Astrocyte (in vitro differentiated cells and primary cell): ENCODE data around the gene TEX2. TPM values are rescaled to one million over a fixed set of nuclear protein-coding genes. Genes with fewer than 3 reads are reported as not detected.

Source experiments
- DNase-seq: peaks from one replicate; pipeline ENCODE4 v3.0.0-alpha.2; 2010; ENCODE audit warnings: low read depth
- FAIRE-seq: peaks from 2 replicates; lab custom pipeline; 2011; peaks lifted over from hg19 to GRCh38; lab: Jason Lieb, UNC
- H2AFZ ChIP-seq: 2 replicates; pipeline ENCODE4 v1.6.0; 2012; ENCODE audit warnings: low read depth, low read length, inconsistent platforms
- H3K27ac ChIP-seq: 2 replicates; pipeline ENCODE4 v1.5.1; 2011; ENCODE audit warnings: low read depth, low read length, inconsistent platforms
- H3K27me3 ChIP-seq: 2 replicates; pipeline ENCODE4 v1.6.0; 2011; ENCODE audit warnings: low read length, inconsistent platforms; ENCODE audit not compliant: insufficient read depth
- H3K36me3 ChIP-seq: 2 replicates; pipeline ENCODE4 v1.5.1; 2011; ENCODE audit warnings: low read length, inconsistent platforms; ENCODE audit not compliant: insufficient read depth
- H3K4me1 ChIP-seq: 2 replicates; pipeline ENCODE4 v1.5.1; 2011; ENCODE audit warnings: low read length, inconsistent platforms; ENCODE audit not compliant: insufficient read depth
- H3K4me2 ChIP-seq: 2 replicates; pipeline ENCODE4 v1.6.0; 2012; ENCODE audit warnings: low read length, inconsistent platforms
- H3K4me3 ChIP-seq: 2 replicates; pipeline ENCODE4 v1.5.1; 2011; ENCODE audit warnings: low read depth, mild to moderate bottlenecking, low read length, inconsistent platforms; ENCODE audit not compliant: insufficient read depth
- H3K79me2 ChIP-seq: 2 replicates; pipeline ENCODE4 v1.6.0; 2012; ENCODE audit warnings: mild to moderate bottlenecking, low read length, inconsistent platforms; ENCODE audit not compliant: insufficient read depth
- H3K9ac ChIP-seq: 2 replicates; pipeline ENCODE4 v1.6.0; 2012; ENCODE audit warnings: mild to moderate bottlenecking, low read length, inconsistent platforms
- H3K9me3 ChIP-seq: 2 replicates; pipeline ENCODE4 v1.5.1; 2012; ENCODE audit warnings: low read depth, mild to moderate bottlenecking, low read length, inconsistent platforms; ENCODE audit not compliant: insufficient read depth
- H4K20me1 ChIP-seq: 2 replicates; pipeline ENCODE4 v1.6.0; 2012; ENCODE audit warnings: low read length, inconsistent platforms; ENCODE audit not compliant: insufficient read depth
- H3K27ac Mint-ChIP-seq: one replicate; pipeline ENCODE4 v1.8.0; 2021; ENCODE audit warnings: mild to moderate bottlenecking, mixed read lengths; ENCODE audit not compliant: unreplicated experiment
- H3K27me3 Mint-ChIP-seq: one replicate; pipeline ENCODE4 v1.8.0; 2021; ENCODE audit warnings: low read depth, mixed read lengths; ENCODE audit not compliant: unreplicated experiment
- H3K36me3 Mint-ChIP-seq: one replicate; pipeline ENCODE4 v1.8.0; 2021; ENCODE audit warnings: low read depth, mixed read lengths; ENCODE audit not compliant: unreplicated experiment
- H3K4me1 Mint-ChIP-seq: one replicate; pipeline ENCODE4 v1.8.0; 2021; ENCODE audit warnings: low read depth, mixed read lengths; ENCODE audit not compliant: unreplicated experiment
- H3K4me3 Mint-ChIP-seq: one replicate; pipeline ENCODE4 v1.8.0; 2021; ENCODE audit warnings: mild to moderate bottlenecking, moderate library complexity, mixed read lengths; ENCODE audit not compliant: unreplicated experiment
- H3K9me3 Mint-ChIP-seq: one replicate; pipeline ENCODE4 v1.8.0; 2021; ENCODE audit warnings: mild to moderate bottlenecking, mixed read lengths; ENCODE audit not compliant: unreplicated experiment
- EZH2 ChIP-seq: IDR thresholded peaks from 2 replicates; pipeline ENCODE4 v1.6.1; 2012; ENCODE audit warnings: mild to moderate bottlenecking, low read length, inconsistent platforms; ENCODE audit not compliant: insufficient read depth
- total RNA-seq: library from RNA; stranded (reverse); gene quantifications from 2 replicates; pipeline ENCODE4 v1.2.1, GENCODE V29; 2021
- TF ChIP-seq, protein P1 (sequence below): IDR thresholded peaks from 2 replicates; pipeline ENCODE4 v1.5.1; 2011; ENCODE audit warnings: low read depth, mild to moderate bottlenecking, inconsistent platforms, low read length, moderate library complexity; ENCODE audit not compliant: insufficient read depth

The TEX2 gene
- total RNA-seq, 1 donor from 2014 or later, result 56.1 TPM

DNA sequence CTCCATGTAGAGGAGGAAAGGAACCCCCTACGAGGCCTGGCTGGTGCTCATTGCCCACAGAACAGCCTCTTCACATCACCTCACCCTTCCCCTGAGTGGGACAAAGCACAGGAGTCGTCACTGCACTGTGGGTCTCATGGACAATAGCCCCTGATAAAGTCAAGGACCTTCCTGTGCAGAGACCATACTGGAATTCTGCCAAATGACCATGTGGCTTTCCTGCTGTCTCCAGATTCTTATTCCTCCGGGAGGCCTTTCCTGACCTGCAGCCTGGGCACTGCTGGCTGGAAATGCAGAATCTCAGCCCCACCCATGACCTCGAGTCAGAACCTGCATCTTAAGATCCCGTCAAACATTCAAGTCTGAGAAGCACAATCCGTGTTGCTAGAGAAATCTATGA is 72.6 kb downstream of the TEX2 start:
- Mint-ChIP-seq H3K4me1 (peaks cover 9% of the 10 kb centered on the region), H3K27ac (no peak overlapping the region), H3K9me3 (no peaks in the 10 kb centered on the region), H3K36me3 (peaks cover 28% of the 10 kb centered on the region), H3K4me3 (no peak overlapping the region), H3K27me3 (no peaks in the 10 kb centered on the region)
- no peaks in the 10 kb centered on the region for H3K4me1 ChIP-seq
- H3K27ac ChIP-seq, result no peak overlapping the region
- DNase-seq (no peak), FAIRE-seq (no peak)
- no peak for TF ChIP-seq EZH2
- TF ChIP-seq, protein P1, sequence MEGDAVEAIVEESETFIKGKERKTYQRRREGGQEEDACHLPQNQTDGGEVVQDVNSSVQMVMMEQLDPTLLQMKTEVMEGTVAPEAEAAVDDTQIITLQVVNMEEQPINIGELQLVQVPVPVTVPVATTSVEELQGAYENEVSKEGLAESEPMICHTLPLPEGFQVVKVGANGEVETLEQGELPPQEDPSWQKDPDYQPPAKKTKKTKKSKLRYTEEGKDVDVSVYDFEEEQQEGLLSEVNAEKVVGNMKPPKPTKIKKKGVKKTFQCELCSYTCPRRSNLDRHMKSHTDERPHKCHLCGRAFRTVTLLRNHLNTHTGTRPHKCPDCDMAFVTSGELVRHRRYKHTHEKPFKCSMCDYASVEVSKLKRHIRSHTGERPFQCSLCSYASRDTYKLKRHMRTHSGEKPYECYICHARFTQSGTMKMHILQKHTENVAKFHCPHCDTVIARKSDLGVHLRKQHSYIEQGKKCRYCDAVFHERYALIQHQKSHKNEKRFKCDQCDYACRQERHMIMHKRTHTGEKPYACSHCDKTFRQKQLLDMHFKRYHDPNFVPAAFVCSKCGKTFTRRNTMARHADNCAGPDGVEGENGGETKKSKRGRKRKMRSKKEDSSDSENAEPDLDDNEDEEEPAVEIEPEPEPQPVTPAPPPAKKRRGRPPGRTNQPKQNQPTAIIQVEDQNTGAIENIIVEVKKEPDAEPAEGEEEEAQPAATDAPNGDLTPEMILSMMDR, result no peak
- H3K9ac ChIP-seq, result no peak overlapping the region
- no peaks in the 10 kb centered on the region for H3K36me3 ChIP-seq
- peaks cover 3% of the 10 kb centered on the region for H3K9me3 ChIP-seq
- H2AFZ ChIP-seq, result no peak overlapping the region
- no peak overlapping the region for H3K4me2 ChIP-seq
- H3K79me2 ChIP-seq, result no peaks in the 10 kb centered on the region
- no peaks in the 10 kb centered on the region for H4K20me1 ChIP-seq
- H3K27me3 ChIP-seq, result no peaks in the 10 kb centered on the region
- no peak overlapping the region for H3K4me3 ChIP-seq

GRCh38 chr17:64188088-64188487 is 75.0 kb downstream of the TEX2 start:
- Mint-ChIP-seq H3K4me3 (no peak overlapping the region), H3K4me1 (peaks cover 13% of the 10 kb centered on the region), H3K27me3 (no peaks in the 10 kb centered on the region), H3K9me3 (no peaks in the 10 kb centered on the region), H3K36me3 (peaks cover 31% of the 10 kb centered on the region), H3K27ac (no peak overlapping the region)
- TF ChIP-seq, protein P1, result no peak
- TF ChIP-seq EZH2, result no peak
- no peaks in the 10 kb centered on the region for H3K36me3 ChIP-seq
- no peak overlapping the region for H2AFZ ChIP-seq
- H3K4me3 ChIP-seq, result no peak overlapping the region
- no peak overlapping the region for H3K4me2 ChIP-seq
- H3K9me3 ChIP-seq, result peaks cover 3% of the 10 kb centered on the region
- H4K20me1 ChIP-seq, result no peaks in the 10 kb centered on the region
- H3K79me2 ChIP-seq, result no peaks in the 10 kb centered on the region
- H3K9ac ChIP-seq, result no peak overlapping the region
- no peaks in the 10 kb centered on the region for H3K4me1 ChIP-seq
- DNase-seq, result no peak
- FAIRE-seq, result no peak
- H3K27me3 ChIP-seq, result no peaks in the 10 kb centered on the region
- H3K27ac ChIP-seq, result no peak overlapping the region

DNA sequence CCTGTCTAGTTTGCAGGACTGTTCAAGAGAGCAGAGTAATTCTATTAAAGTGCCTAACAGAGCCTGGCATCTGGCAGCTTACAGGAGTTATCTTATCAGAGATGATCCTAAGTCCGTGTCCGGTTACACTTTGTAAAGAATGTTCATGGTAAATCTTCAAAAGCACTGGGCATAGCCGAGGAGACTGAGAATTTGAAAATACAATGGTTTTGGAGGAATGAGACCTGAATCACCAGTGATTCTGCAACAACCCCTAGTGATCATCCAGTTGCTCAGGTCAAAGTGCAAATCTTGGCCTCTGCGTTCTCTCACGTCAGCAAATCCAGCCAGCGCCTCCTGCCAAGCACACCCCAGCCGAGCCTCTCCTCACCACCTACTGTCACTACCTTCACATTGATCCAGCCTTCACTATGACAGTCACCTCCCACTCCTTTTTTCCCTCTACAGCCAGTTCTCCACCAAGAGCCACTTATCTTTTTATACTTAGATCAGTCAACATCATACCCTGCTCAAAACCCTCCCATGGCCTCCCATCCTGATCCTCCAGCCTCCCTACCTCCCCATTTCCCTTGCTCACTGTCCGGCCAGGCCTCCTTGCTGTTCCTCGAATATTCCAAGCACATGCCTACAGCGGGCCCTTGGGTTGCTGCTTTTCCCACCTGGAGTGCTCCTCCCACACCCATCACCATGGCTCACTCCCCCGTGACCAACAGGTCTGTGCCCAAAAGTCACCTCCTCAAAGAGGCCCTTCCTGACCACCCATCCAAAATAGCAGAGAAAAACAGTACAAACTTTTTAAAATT is 75.8 kb downstream of the TEX2 start:
- Mint-ChIP-seq H3K27me3 (no peaks in the 10 kb centered on the region), H3K36me3 (peaks cover 28% of the 10 kb centered on the region), H3K4me3 (no peak overlapping the region), H3K27ac (peak overlapping the region; percentile 51), H3K4me1 (peaks cover 16% of the 10 kb centered on the region), H3K9me3 (no peaks in the 10 kb centered on the region)
- Histone ChIP-seq H2AFZ (no peak overlapping the region), H3K27me3 (no peaks in the 10 kb centered on the region), H3K9me3 (peaks cover 3% of the 10 kb centered on the region), H3K4me2 (no peak overlapping the region), H3K9ac (no peak overlapping the region), H3K27ac (no peak overlapping the region), H3K4me1 (no peaks in the 10 kb centered on the region), H4K20me1 (no peaks in the 10 kb centered on the region), H3K36me3 (no peaks in the 10 kb centered on the region), H3K4me3 (no peak overlapping the region), H3K79me2 (no peaks in the 10 kb centered on the region)
- no peak for FAIRE-seq
- DNase-seq, result no peak
- no peak for TF ChIP-seq EZH2
- TF ChIP-seq, protein P1, result no peak
